ENCODE results near the gene CADPS.
"Not testable (repeated sequence)": the region's sequence is repeated elsewhere in the genome, so short reads cannot be mapped to it uniquely, and the experiment has no call there.

CADPS gene

GRCh38 chr3:62585861-62586260 is 289.4 kb downstream of the CADPS start:
- no peak for DNase-seq

- DNase-seq = no peak
Measured at GRCh38 chr3:62584636-62585035, 290.6 kb downstream of the CADPS start.

- DNase-seq = no peak
Measured at GRCh38 chr3:62582495-62583172, 292.6 kb downstream of the CADPS start.

GRCh38 chr3:62580485-62580884 is 294.7 kb downstream of the CADPS start:
- DNase-seq = not testable (repeated sequence)

- no peak for DNase-seq
Measured at GRCh38 chr3:62577153-62577552, 298.1 kb downstream of the CADPS start.

- no peak for DNase-seq
Measured at GRCh38 chr3:62574266-62574898, 300.8 kb downstream of the CADPS start.

- no peak for DNase-seq
Measured at GRCh38 chr3:62571916-62572315, 303.3 kb downstream of the CADPS start.

- no peak for DNase-seq
Measured at GRCh38 chr3:62570888-62571287, 304.3 kb downstream of the CADPS start.

- no peak for DNase-seq
Measured at GRCh38 chr3:62569609-62570008, 305.6 kb downstream of the CADPS start.

GRCh38 chr3:62567097-62568021 is 307.9 kb downstream of the CADPS start:
- DNase-seq = no peak

GRCh38 chr3:62566022-62566557 is 309.1 kb downstream of the CADPS start:
- no peak for DNase-seq

- DNase-seq = no peak
Measured at GRCh38 chr3:62562596-62562995, 312.6 kb downstream of the CADPS start.

- no peak for DNase-seq
Measured at GRCh38 chr3:62562017-62562416, 313.2 kb downstream of the CADPS start.

GRCh38 chr3:62559831-62560445 is 315.3 kb downstream of the CADPS start:
- DNase-seq = no peak

GRCh38 chr3:62558549-62559112 is 316.6 kb downstream of the CADPS start:
- DNase-seq = no peak

GRCh38 chr3:62557983-62558382 is 317.2 kb downstream of the CADPS start:
- no peak for DNase-seq

- no peak for DNase-seq
Measured at GRCh38 chr3:62557450-62557849, 317.8 kb downstream of the CADPS start.

GRCh38 chr3:62556121-62556815 is 318.9 kb downstream of the CADPS start:
- DNase-seq = no peak

- DNase-seq = no peak
Measured at GRCh38 chr3:62554264-62554799, 320.9 kb downstream of the CADPS start.

- no peak for DNase-seq
Measured at GRCh38 chr3:62553811-62554210, 321.4 kb downstream of the CADPS start.

- DNase-seq = no peak
Measured at GRCh38 chr3:62551556-62551955, 323.7 kb downstream of the CADPS start.

- no peak for DNase-seq
Measured at GRCh38 chr3:62550439-62550838, 324.8 kb downstream of the CADPS start.
